Uterus (tissue), 2 donors: ENCODE measurements around the gene SCD.

Experiments
- POLR2A ChIP-seq, 2 donors: fragments of 450-650 bp; IDR thresholded peaks; one replicate each; pipeline ENCODE4 v1.6.1; 2016; ENCODE audit warnings: antibody characterized with exemption in 2 of 2, mild to moderate bottlenecking in 1 of 2, moderate library complexity in 1 of 2
- TF ChIP-seq, protein P1 (sequence below), 4 experiments: fragments of 200-600 bp in 2 of 4; fragments of 450-650 bp in 2 of 4; sonication (generic) in 2 of 4; IDR thresholded peaks; one replicate each; pipeline ENCODE4 v1.5.1; 2016 to 2019; ENCODE audit warnings: antibody characterized with exemption in 4 of 4, mild to moderate bottlenecking in 2 of 4, moderate library complexity in 1 of 4

DNA sequence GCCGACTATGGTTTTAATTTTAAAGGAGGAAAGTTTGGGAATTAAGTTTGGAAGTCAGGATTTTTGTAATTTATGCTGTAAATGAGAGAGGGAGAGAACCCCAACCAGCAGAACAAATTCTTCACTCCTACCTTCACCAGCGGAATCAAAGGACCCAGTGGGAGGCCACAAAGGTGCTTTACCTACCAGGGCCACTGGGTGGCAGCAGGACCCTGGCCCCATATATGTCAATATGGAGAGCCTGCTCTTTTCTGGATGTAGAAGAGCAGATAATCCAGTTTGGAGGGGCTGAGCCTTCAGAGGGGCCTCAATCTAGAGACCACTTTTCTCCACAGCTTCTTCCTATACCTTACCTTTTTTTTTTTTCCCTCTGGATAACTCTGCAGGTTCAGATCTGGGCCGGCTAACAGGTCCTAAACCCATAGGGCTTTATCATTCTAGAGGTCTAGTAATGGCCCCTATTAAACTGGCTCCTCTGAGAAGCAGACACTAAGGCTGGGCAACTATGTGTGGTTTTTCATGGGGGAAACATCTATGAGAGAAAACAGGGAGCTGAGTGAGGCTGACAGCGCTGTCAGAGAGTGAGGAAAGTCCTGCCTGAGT is 8.5 kb upstream of the SCD start:
- TF ChIP-seq, protein P1, sequence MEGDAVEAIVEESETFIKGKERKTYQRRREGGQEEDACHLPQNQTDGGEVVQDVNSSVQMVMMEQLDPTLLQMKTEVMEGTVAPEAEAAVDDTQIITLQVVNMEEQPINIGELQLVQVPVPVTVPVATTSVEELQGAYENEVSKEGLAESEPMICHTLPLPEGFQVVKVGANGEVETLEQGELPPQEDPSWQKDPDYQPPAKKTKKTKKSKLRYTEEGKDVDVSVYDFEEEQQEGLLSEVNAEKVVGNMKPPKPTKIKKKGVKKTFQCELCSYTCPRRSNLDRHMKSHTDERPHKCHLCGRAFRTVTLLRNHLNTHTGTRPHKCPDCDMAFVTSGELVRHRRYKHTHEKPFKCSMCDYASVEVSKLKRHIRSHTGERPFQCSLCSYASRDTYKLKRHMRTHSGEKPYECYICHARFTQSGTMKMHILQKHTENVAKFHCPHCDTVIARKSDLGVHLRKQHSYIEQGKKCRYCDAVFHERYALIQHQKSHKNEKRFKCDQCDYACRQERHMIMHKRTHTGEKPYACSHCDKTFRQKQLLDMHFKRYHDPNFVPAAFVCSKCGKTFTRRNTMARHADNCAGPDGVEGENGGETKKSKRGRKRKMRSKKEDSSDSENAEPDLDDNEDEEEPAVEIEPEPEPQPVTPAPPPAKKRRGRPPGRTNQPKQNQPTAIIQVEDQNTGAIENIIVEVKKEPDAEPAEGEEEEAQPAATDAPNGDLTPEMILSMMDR (IDR thresholded peaks at IDR 0.05) = peak; percentile 85 to 94 (median 92)
- no peak for TF ChIP-seq POLR2A (IDR thresholded peaks at IDR 0.05)
